ENCODE measurements around the gene ADAMTSL4. TPM values are rescaled to one million over a fixed set of nuclear protein-coding genes. Genes with fewer than 3 reads are reported as not detected.

Gene ADAMTSL4
- total and polyA plus RNA-seq, 9 of the 15 experiments (the other 6 are each of a cell fraction or from before 2014, with no cell fraction given): 12.7 to 212 (median 35.6) TPM

DNA sequence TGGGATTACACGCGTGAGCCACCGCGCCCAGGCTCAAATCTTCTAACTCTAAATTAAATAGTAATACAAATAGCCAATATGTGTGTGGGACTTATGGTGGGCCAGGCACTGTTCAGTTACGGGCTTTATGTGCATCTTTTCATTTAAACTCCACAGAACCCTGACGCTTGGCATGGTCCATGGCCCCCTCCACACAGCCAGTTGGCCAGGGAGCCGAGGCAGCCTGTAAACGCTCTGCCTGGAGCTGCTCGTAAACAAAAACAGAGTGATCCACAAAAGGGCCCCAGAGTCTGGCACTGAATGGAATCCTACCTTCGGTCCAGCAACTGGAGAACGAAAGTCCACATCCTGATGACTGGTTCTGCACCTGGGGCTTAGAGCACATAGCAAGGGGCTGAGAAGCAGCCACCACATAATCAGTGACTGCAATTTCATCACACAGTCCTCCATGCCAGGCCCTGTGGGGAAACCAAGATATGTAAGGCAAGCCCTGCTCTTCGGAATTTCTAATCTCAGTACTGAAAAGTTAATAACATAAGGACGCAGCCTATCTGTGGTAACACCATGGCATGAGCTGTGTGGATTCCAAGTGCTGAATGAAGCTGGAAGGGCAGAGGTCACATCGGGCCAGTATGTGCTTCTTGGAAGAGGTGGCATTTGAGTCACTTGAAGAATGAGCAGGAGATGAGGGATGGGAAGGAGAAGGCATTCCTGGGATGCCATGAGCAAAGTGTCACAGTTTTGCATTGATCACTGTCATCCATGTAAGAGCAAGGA, 13.5 kb upstream of the ADAMTSL4 start:
- Histone ChIP-seq H2AFZ (ENCODE audit: low read depth, low read length) (0 out of 2 replicates have a peak overlapping the region, but pooled peaks have one; percentile 1), H3K36me3 (ENCODE audit: control insufficient read depth, insufficient read depth, low read length) (no peaks in the 10 kb centered on the region), H3K9me1 (ENCODE audit: control insufficient read depth, insufficient read depth, low read length) (no peaks in the 10 kb centered on the region), H3K9me3 (replicated peaks; ENCODE audit: control insufficient read depth, insufficient read depth, low read depth, low read length) (no peaks in the 10 kb centered on the region), H3K4me3 (no peak overlapping the region), H3K27ac (ENCODE audit: extremely low read depth, low read depth, low read length) (no peak overlapping the region), H3K4me1 (replicated peaks in 1 of 2; ENCODE audit: control insufficient read depth in 2 of 2, insufficient read depth in 2 of 2, low read length in 2 of 2) (peaks cover 11 to 25% of the 10 kb centered on the region in 2 experiments; a peak in 4 of 5 replicates), H3K4me2 (ENCODE audit: insufficient read depth, low read length) (no peak overlapping the region), H4K20me1 (replicated peaks; ENCODE audit: control insufficient read depth, insufficient read depth, low read length) (no peaks in the 10 kb centered on the region), H3K27me3 (ENCODE audit: control insufficient read depth in 2 of 2, insufficient read depth in 2 of 2, low read length in 2 of 2) (no peaks in the 10 kb centered on the region), H3K79me2 (ENCODE audit: control insufficient read depth, insufficient read depth, low read length) (no peaks in the 10 kb centered on the region), H3K9ac (ENCODE audit: insufficient read depth in 1 of 2, low read depth in 2 of 2, low read length in 2 of 2) (peak overlapping the region in 1 of 2 experiments; percentile 4; a peak in 1 of 4 replicates)
- no TSS peak for BruUV-seq (replicated peaks)
- TF ChIP-seq ZSCAN29 (IDR thresholded peaks at IDR 0.05) (no peak), CREB3 (tag; conservative IDR thresholded peaks at IDR 0.05; ENCODE audit: low read depth) (no peak)
- DNase-seq (ENCODE audit: extremely low read depth in 1 of 4, low spot score in 3 of 4): no peak
- in situ Hi-C loops (cut with MboI) (no loop called here), intact Hi-C loops (cut with micrococcal nuclease) (no loop called here)
- POLR2A ChIA-PET: interaction anchor here (1.5 to 6.3 kb wide), 2 partner anchors 12 to 20 kb away, joined by 5 to 53 read pairs; partner anchors contain the start of genes ADAMTSL4 and FALEC
- CTCF ChIA-PET (ENCODE audit: low intra/inter-chr PET ratio): no interaction called here
- 75% methylated on average over 13 of the region's 14 CpGs for WGBS (ENCODE audit: insufficient coverage, low coverage, missing lambda C conversion rate)
- FAIRE-seq: no peak
- no peak for ATAC-seq

Measured in K562 (cell line).